Choroid plexus epithelial cell (primary cell): ENCODE results near the gene ALKBH5.

Experiments
- DNase-seq: peaks from one replicate; pipeline ENCODE4 v3.0.0-alpha.2; 2010; ENCODE audit warnings: low read depth
- H3K4me3 ChIP-seq: 2 replicates; pipeline ENCODE4 v1.5.1; 2011; ENCODE audit warnings: low read depth, mild to moderate bottlenecking, control low read depth, low read length, moderate library complexity
- CTCF ChIP-seq: conservative IDR thresholded peaks from 2 replicates; pipeline ENCODE4 v1.5.1; 2011; ENCODE audit warnings: low read depth, mild to moderate bottlenecking, control low read depth, inconsistent platforms, low read length, moderate library complexity

The ALKBH5 gene

GRCh38 chr17:18258356-18259038 lies 74.9 kb downstream of the ALKBH5 start, which contains the start of gene FLII:
Gene FLII, minus strand, starts transcription at chr17:18258738. Its CDS starts 48 bp downstream, at chr17:18258690.
- DNase-seq: peak; percentile 16
- H3K4me3 ChIP-seq: peak within 1 kb of the TSS; percentile 90
- no peak for TF ChIP-seq CTCF
